Natural killer cell (primary cell): ENCODE results near the gene PCDHA12. TPM values are rescaled to one million over a fixed set of nuclear protein-coding genes. Genes with fewer than 3 reads are reported as not detected.

Source experiments
- ATAC-seq, 3 donors: fragments of 150-1000 bp in 2 of 3; fragments of 200-7000 bp in 1 of 3; cut with Tn5 transposase; 1 replicate in 1 of 3; 2 replicates in 2 of 3; pipeline ENCODE4 v1.10.0; 2021; ENCODE audit warnings: mild to moderate bottlenecking in 2 of 3, moderate library complexity in 2 of 3
- DNase-seq, 2 donors: peaks; one replicate each; pipeline versions ENCODE4 v3.0.0 to v3.0.0-alpha.2; 2013 to 2021; ENCODE audit warnings: mixed read lengths in 1 of 2
- H3K27ac ChIP-seq: one replicate; pipeline ENCODE4 v1.5.1; 2013; ENCODE audit warnings: mild to moderate bottlenecking, low read length
- H3K27me3 ChIP-seq: one replicate; pipeline ENCODE4 v1.6.1; 2013; ENCODE audit warnings: low read length; ENCODE audit not compliant: control insufficient read depth, insufficient read depth
- H3K36me3 ChIP-seq: one replicate; pipeline ENCODE4 v1.6.1; 2013; ENCODE audit warnings: low read length; ENCODE audit not compliant: control insufficient read depth, insufficient read depth
- H3K4me1 ChIP-seq: one replicate; pipeline ENCODE4 v1.6.1; 2013; ENCODE audit warnings: low read length; ENCODE audit not compliant: control insufficient read depth, insufficient read depth
- H3K4me3 ChIP-seq: one replicate; pipeline ENCODE4 v1.5.1; 2013; ENCODE audit warnings: low read length
- H3K9me3 ChIP-seq: one replicate; pipeline ENCODE4 v1.6.1; 2013; ENCODE audit warnings: low read length; ENCODE audit not compliant: control insufficient read depth, insufficient read depth
- H3K27ac Mint-ChIP-seq, 2 donors: one replicate each; pipeline ENCODE4 v1.8.0; 2022; ENCODE audit warnings: mild to moderate bottlenecking in 2 of 2, mixed read lengths in 2 of 2, moderate library complexity in 1 of 2
- H3K27me3 Mint-ChIP-seq, 2 donors: one replicate each; pipeline ENCODE4 v1.8.0; 2022; ENCODE audit warnings: low read depth in 2 of 2, mixed read lengths in 2 of 2
- H3K36me3 Mint-ChIP-seq: one replicate; pipeline ENCODE4 v1.8.0; 2022; ENCODE audit warnings: mixed read lengths
- H3K4me1 Mint-ChIP-seq, 2 donors: one replicate each; pipeline ENCODE4 v1.8.0; 2022; ENCODE audit warnings: mixed read lengths in 2 of 2
- H3K4me3 Mint-ChIP-seq: one replicate; pipeline ENCODE4 v1.8.0; 2022; ENCODE audit warnings: mild to moderate bottlenecking, moderate library complexity, mixed read lengths
- H3K9me3 Mint-ChIP-seq, 2 donors: one replicate each; pipeline ENCODE4 v1.8.0; 2022; ENCODE audit warnings: mixed read lengths in 2 of 2
- CTCF ChIP-seq: fragments of 200-600 bp; IDR thresholded peaks from one replicate; pipeline ENCODE4 v1.8.0; 2022; ENCODE audit warnings: antibody characterized with exemption
- WGBS: methylation state at CpG from one replicate; pipeline ENCODE4 v1.1.7; 2013; ENCODE audit warnings: missing lambda C conversion rate; ENCODE audit not compliant: insufficient coverage; 5-methylcytosine and 5-hydroxymethylcytosine counted together
- intact Hi-C: fragments of 100-400 bp; cut with micrococcal nuclease; formaldehyde crosslinking; loops from one replicate; pipeline ENCODE4 v1.14.2; 2022
- total RNA-seq, 4 donors: library from RNA; stranded (reverse); fragments of 120-200 nt in 1 of 4; gene quantifications; one replicate each; pipeline versions ENCODE4 v1.2.3 to v1.2.4, GENCODE V29; 2013 to 2022

Gene PCDHA12
- total RNA-seq, 3 donors from 2014 or later (not counting 1 experiment from before 2014, with no cell fraction given): not detected

GRCh38 chr5:140862441-140863295 lies 12.4 kb upstream of the PCDHA12 start:
- H3K4me1 ChIP-seq: no peaks in the 10 kb centered on the region
- H3K27ac ChIP-seq: no peak overlapping the region
- WGBS: 50% methylated on average over 76 of the region's 76 CpGs
- no peaks in the 10 kb centered on the region for H3K27me3 ChIP-seq
- no peak for TF ChIP-seq CTCF
- no peak for DNase-seq
- H3K9me3 ChIP-seq: peaks cover 19% of the 10 kb centered on the region
- Mint-ChIP-seq H3K36me3 (peaks cover 6% of the 10 kb centered on the region), H3K27me3 (no peaks in the 10 kb centered on the region), H3K9me3 (peaks cover 4 to 6% of the 10 kb centered on the region in 2 donors), H3K4me3 (no peak overlapping the region), H3K27ac (no peak overlapping the region), H3K4me1 (no peaks in the 10 kb centered on the region)
- H3K4me3 ChIP-seq: no peak overlapping the region
- intact Hi-C loops: no loop called here
- ATAC-seq: no peak
- no peaks in the 10 kb centered on the region for H3K36me3 ChIP-seq

GRCh38 chr5:140868721-140869554 lies 6.2 kb upstream of the PCDHA12 start, which contains the start of gene PCDHA11:
Gene PCDHA11 (plus strand): TSS chr5:140868957. CDS start chr5:140869104, 147 bp downstream.
- Histone ChIP-seq H3K27me3 (peaks cover 4% of the 10 kb centered on the region), H3K36me3 (no peaks in the 10 kb centered on the region), H3K4me1 (no peaks in the 10 kb centered on the region), H3K27ac (no peak within 1 kb of the TSS), H3K4me3 (no peak within 1 kb of the TSS), H3K9me3 (peaks cover 9% of the 10 kb centered on the region)
- H3K27ac Mint-ChIP-seq: no peak within 1 kb of the TSS
- no peak for TF ChIP-seq CTCF
- intact Hi-C loops: no loop called here
- H3K9me3 Mint-ChIP-seq: peaks cover 4 to 7% of the 10 kb centered on the region in 2 donors
- H3K36me3 Mint-ChIP-seq: peaks cover 6% of the 10 kb centered on the region
- no peak within 1 kb of the TSS for H3K4me3 Mint-ChIP-seq
- WGBS: 26% methylated on average over 39 of the region's 41 CpGs
- H3K27me3 Mint-ChIP-seq: peaks cover 0 to 3% of the 10 kb centered on the region in 2 donors
- no peaks in the 10 kb centered on the region for H3K4me1 Mint-ChIP-seq
- DNase-seq (no peak), ATAC-seq (no peak)

- ATAC-seq (no peak), DNase-seq (no peak)
- no peak overlapping the region for H3K4me3 Mint-ChIP-seq
- peaks cover 2% of the 10 kb centered on the region for H3K36me3 Mint-ChIP-seq
- H3K27me3 ChIP-seq: peaks cover 4% of the 10 kb centered on the region
- TF ChIP-seq CTCF: no peak
- no peak overlapping the region for H3K27ac ChIP-seq
- H3K4me1 Mint-ChIP-seq: no peaks in the 10 kb centered on the region
- intact Hi-C loops: no loop called here
- H3K4me1 ChIP-seq: no peaks in the 10 kb centered on the region
- H3K27ac Mint-ChIP-seq: no peak overlapping the region
- H3K9me3 ChIP-seq: peaks cover 9% of the 10 kb centered on the region
- H3K27me3 Mint-ChIP-seq: peaks cover 0 to 3% of the 10 kb centered on the region in 2 donors
- H3K4me3 ChIP-seq: no peak overlapping the region
- no peaks in the 10 kb centered on the region for H3K36me3 ChIP-seq
- peaks cover 2 to 4% of the 10 kb centered on the region in 2 donors for H3K9me3 Mint-ChIP-seq
- 53% methylated on average over 5 of the region's 5 CpGs for WGBS
Observed at GRCh38 chr5:140869555-140869886, 5.6 kb upstream of the PCDHA12 start.
